Measurements from ENCODE around the gene TMEM219.
A peak's percentile ranks its signal among the peaks of the same experiment; 100 is the strongest.

The TMEM219 gene

DNA sequence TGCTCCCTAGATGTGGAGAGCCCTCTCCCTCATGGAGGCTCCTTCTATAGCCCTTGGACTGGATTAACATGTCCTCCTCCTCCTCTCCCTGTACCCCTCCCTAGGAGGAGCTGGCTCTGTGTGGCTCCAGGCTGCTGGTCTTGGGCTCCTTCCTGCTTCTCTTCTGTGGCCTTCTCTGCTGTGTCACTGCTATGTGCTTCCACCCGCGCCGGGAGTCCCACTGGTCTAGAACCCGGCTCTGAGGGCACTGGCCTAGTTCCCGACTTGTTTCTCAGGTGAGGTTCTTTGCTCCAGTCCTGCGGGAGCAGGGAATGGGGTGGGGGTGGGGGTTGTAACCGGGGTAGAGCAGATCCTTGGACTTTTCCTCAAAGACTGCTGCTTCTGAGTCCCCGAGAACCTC, 9.4 kb downstream of the TMEM219 start:
- Histone ChIP-seq H3K4me3 (no peak overlapping the region), H3K4me1 (peaks cover 0 to 27% (median 20%) of the 10 kb centered on the region in 4 donors)
- intact Hi-C loops (cut with DNase I; ENCODE audit: low total_unique reads), result no loop called here

DNA sequence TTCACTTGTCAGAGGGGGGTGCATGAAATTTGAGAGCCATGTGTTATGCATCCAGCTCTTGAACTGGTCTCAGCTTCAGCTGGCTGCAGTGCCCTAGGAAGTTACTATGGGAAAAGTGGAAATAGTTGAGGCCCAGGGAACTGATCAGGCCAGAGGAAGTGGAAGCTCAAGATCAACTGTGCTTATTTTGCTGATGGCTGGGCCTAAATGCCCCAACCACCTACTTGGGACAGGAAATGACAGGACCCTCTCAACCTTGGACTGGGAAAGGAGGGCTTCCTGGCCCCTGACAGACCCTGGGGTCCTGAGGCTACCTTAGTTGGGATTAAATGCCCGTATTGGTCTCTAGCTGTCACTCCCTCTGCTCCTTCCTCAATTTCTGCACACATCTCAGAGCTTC, 10.6 kb downstream of the TMEM219 start:
- Histone ChIP-seq H3K27me3 (no peaks in the 10 kb centered on the region), H3K9me3 (no peaks in the 10 kb centered on the region), H3K4me1 (peaks cover 0 to 39% (median 28%) of the 10 kb centered on the region in 4 donors), H3K4me3 (no peak overlapping the region), H3K36me3 (peaks cover 17 to 40% (median 26%) of the 10 kb centered on the region in 3 donors), H3K27ac (peak overlapping the region in 1 of 2 donors; percentile 86)
- intact Hi-C loops (cut with DNase I; ENCODE audit: low total_unique reads), result no loop called here
- no peak for TF ChIP-seq CTCF (IDR thresholded peaks at IDR 0.05)
- peak in 1 of 2 donors; percentile 25 for DNase-seq

More for the DNA sequence above, 9.4 kb downstream of the TMEM219 start:
- H3K9me3 ChIP-seq, result no peaks in the 10 kb centered on the region
- peak in 1 of 2 donors; percentile 54 for DNase-seq
- H3K27me3 ChIP-seq, result no peaks in the 10 kb centered on the region
- H3K36me3 ChIP-seq, result peaks cover 17 to 45% (median 26%) of the 10 kb centered on the region in 3 donors
- no peak overlapping the region for H3K27ac ChIP-seq
- no peak for TF ChIP-seq CTCF (IDR thresholded peaks at IDR 0.05)

GRCh38 chr16:29972992-29973383, 11.1 kb downstream of the TMEM219 start:
- Histone ChIP-seq H3K4me3 (peak overlapping the region; percentile 70 to 90), H3K27ac (peak overlapping the region; percentile 86 to 88), H3K27me3 (no peaks in the 10 kb centered on the region), H3K9me3 (no peaks in the 10 kb centered on the region), H3K36me3 (peaks cover 14 to 40% (median 27%) of the 10 kb centered on the region in 3 donors), H3K4me1 (peaks cover 0 to 40% (median 28%) of the 10 kb centered on the region in 4 donors)
- DNase-seq, result no peak
- intact Hi-C loops (cut with DNase I; ENCODE audit: low total_unique reads), result no loop called here
- no peak for TF ChIP-seq CTCF (IDR thresholded peaks at IDR 0.05)

GRCh38 chr16:29973384-29974246, 11.7 kb downstream of the TMEM219 start, which contains the start of gene TAOK2:
TAOK2 (plus strand) TSS chr16:29973868; CDS start chr16:29977773, 3,905 bp downstream.
- Histone ChIP-seq H3K27ac (peak within 1 kb of the TSS; percentile 86 to 88), H3K4me3 (peak within 1 kb of the TSS; percentile 70 to 90), H3K9me3 (no peaks in the 10 kb centered on the region), H3K36me3 (peaks cover 14 to 40% (median 27%) of the 10 kb centered on the region in 3 donors), H3K4me1 (peaks cover 0 to 40% (median 28%) of the 10 kb centered on the region in 4 donors), H3K27me3 (no peaks in the 10 kb centered on the region)
- TF ChIP-seq CTCF (IDR thresholded peaks at IDR 0.05), result no peak
- DNase-seq, result peak; percentile 98 to 100
- intact Hi-C loops (cut with DNase I; ENCODE audit: low total_unique reads), result no loop called here

DNA sequence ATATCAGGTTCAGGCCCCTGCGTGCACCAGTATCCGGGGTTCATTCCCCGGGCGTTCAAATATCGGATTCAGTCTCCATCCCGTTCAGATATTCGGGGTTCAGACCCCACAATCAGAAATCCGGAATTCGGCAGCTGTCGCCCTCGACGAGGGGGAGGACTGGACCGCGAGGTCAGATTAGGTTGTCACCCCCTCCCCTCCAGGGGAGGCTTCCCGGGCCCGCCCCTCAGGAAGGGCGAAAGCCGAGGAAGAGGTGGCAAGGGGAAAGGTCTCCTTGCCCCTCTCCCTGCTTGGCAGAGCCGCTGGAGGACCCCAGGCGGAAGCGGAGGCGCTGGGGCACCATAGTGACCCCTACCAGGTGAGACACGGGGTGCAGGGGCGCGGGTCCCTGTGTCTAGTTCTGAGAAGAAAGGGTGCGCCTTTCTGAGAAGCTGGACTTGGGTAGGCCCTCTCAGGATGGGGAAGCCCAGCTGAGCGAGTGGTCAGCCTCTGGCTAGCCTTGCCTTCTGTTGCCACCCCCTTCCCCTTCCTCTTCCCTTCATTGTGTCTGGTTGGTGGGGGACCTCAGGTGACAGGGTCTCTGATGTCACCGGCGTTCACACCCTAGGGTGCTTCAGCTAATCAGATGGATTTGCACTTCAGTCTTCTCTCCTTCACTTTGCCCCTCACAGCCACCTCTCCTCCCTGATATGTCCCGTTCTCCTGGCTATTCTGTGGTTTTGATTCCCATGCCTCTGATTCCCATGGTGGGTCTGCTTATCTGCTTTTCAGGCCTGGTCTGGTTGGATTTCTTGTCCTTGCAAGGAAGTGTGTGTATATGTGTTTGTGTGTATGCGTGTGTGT, 12.6 kb downstream of the TMEM219 start:
- TF ChIP-seq CTCF (IDR thresholded peaks at IDR 0.05), result no peak
- H3K4me1 ChIP-seq, result peaks cover 0 to 40% (median 28%) of the 10 kb centered on the region in 4 donors
- intact Hi-C loops (cut with DNase I; ENCODE audit: low total_unique reads), result no loop called here
- H3K27ac ChIP-seq, result peak overlapping the region; percentile 86 to 88
- peak in 1 of 2 donors; percentile 24 for DNase-seq
- peak overlapping the region; percentile 70 to 90 for H3K4me3 ChIP-seq
- no peaks in the 10 kb centered on the region for H3K9me3 ChIP-seq
- H3K36me3 ChIP-seq, result peaks cover 14 to 40% (median 31%) of the 10 kb centered on the region in 3 donors
- no peaks in the 10 kb centered on the region for H3K27me3 ChIP-seq
